DMS153 treated with DMSO at 0.1 percent for 48 hours (cell line): ENCODE measurements around the gene EIF2AK3.
"Not testable (repeated sequence)": the region's sequence is repeated elsewhere in the genome, so short reads cannot be mapped to it uniquely, and the experiment has no call there.

Experiments
- DNase-seq: peaks from one replicate; lab custom pipeline; 2025; ENCODE audit not compliant: unreplicated experiment; lab: John Stamatoyannopoulos, UW

The EIF2AK3 gene

DNA sequence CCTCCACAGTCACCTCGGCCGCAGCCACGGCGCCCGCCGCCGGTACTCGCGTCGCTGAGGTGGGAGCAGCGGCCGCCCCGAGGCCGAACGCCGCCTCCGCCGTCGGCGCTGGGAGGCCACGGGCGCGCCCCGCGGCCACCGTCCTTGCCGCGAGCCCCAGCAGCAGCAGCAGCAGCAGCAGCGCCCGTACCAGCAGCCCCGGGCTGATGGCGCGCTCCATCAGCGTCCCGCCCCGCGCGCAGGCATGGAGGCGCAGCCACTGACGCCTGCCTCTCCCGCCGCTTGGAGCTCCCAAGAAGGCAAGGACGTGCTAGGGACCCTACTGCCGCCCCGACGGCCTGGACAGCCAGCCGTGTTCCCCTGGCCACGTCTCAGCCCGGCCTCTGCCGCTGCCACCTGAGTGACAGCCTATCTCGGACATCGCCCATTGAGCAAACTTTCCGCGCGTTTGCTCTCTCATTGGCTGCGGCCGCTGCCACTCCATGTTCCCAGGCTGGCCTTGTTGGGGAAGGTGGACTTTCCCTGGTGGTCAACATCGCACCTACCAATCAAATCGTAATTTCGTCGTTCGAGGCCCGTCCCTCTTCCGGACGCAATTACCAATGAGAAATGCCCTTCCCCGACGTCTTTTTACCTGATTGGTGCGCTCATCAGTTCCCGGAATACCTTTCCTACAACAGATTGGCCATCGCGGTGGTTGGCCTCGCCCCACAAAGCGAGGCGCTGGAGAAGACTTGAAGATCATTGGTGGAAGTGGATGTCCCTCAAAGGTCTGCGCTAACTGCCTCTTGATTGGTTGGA lies at the start of gene EIF2AK3:
TSS of gene EIF2AK3 (minus strand) at position 410 of the 801 bp plus-strand sequence. CDS start at position 220, 190 bp downstream.
- DNase-seq, result peak; percentile 99

DNA sequence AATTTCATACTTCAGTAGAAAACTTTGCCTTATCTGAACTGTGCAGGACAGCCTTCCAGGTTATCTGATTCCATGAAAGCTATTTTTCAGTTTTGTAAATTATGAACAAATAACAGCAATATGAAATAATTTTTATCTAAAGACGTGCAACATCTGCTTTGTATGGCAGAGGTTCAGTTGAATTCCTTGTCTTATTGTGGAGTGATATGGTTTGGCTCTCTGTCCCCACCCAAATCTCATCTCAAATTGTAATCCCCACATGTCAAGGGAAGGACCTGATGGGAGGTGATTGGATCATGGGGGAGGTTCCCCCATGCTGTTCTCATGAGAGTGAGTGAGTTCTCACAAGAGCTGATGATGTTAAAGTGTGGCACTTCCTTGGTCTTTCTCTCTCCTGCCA lies 46.1 kb upstream of the EIF2AK3 start:
- DNase-seq, result no peak

- peak; percentile 67 for DNase-seq
These were observed 44.6 kb upstream of the EIF2AK3 start for GRCh38 chr2:88671786-88672427.

- DNase-seq, result peak; percentile 43
These were observed 42.4 kb upstream of the EIF2AK3 start for GRCh38 chr2:88669482-88670214.

DNA sequence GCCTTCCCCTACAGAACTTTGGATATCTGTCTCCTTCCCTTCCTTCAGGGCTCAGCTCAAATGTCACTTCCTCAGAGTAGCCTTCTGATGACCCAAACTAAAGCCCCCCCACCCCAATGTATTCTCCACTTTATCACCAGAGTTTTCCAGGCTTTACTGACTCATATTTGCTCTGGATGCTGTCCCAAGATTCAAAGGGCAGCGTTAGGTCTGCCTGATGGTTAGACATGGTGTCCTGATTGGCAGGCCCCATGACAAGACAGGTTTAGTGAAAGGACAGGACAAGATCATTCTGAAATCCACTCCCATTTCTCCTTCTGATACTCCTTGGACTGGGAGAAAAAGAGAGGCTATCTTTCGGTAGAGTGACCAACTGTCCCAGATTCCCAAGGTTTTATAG lies 41.6 kb upstream of the EIF2AK3 start:
- no peak for DNase-seq

- DNase-seq, result no peak
These were observed 40.0 kb upstream of the EIF2AK3 start for GRCh38 chr2:88667219-88667618.

GRCh38 chr2:88666576-88666975 lies 39.3 kb upstream of the EIF2AK3 start:
- DNase-seq, result no peak

- DNase-seq, result no peak
These were observed 33.4 kb upstream of the EIF2AK3 start for GRCh38 chr2:88660622-88661021.

DNA sequence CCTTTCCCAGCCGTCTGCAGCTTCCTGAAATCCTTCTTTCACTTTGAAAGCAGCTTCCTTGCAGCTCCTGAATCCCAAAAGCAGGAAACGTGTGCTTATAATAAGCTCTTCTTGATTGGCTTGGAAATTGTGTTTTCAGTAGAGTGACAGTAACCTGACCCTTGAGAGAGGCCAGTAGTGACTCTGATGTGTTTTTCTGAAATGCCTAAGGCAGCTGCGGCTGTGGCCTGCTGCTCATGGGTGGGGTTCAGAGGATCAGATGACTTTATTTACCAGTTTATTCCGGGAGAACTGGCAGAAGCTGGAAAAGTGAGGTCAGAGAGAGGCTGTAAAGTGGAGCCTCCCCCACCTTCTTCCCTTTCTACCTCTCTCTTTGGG lies 32.3 kb upstream of the EIF2AK3 start:
- DNase-seq, result peak; percentile 86

- peak; percentile 38 for DNase-seq
These were observed 31.7 kb upstream of the EIF2AK3 start for GRCh38 chr2:88658881-88659537.

- no peak for DNase-seq
These were observed 31.1 kb upstream of the EIF2AK3 start for GRCh38 chr2:88658326-88658725.

DNA sequence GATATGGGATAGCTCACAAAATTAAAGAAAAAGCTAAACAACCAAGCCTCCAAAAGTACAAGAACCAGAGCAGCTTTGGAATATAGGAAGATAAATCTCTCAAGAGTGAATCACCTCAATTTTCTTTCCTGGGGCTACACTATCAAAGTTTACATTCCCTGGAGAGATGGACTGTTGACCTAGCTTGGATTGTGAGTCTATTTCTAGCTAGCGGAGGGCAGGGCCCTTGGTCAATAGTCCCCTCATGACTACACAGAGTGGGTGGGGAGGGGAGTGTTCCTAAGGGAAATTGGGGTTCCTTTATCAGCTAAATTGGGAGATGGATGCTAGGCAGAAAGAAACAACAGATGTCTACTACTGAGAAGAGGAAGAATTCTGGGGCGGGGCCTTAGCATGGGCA lies 29.9 kb upstream of the EIF2AK3 start:
- DNase-seq, result no peak

DNA sequence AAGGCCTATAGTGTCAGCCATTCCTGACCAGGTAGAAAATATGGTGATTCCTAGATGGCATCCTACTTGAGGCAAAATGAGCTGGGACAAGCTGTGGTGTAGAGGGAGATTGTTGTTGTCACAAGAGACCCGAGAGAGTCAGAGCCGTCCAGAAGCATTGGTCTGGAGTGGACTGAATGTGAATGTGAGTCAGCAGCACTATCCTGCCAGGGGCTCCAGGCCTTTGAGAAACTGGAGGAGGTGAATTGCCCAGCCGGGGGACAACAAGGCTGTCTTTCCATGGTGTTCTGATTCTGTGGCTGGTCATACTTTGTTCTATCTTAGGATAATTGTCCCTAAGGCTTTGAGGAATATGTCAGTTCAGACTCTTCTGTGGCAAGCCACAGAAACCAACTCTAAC lies 29.4 kb upstream of the EIF2AK3 start:
- no peak for DNase-seq

- DNase-seq, result no peak
These were observed 27.4 kb upstream of the EIF2AK3 start for GRCh38 chr2:88654714-88655113.

DNA sequence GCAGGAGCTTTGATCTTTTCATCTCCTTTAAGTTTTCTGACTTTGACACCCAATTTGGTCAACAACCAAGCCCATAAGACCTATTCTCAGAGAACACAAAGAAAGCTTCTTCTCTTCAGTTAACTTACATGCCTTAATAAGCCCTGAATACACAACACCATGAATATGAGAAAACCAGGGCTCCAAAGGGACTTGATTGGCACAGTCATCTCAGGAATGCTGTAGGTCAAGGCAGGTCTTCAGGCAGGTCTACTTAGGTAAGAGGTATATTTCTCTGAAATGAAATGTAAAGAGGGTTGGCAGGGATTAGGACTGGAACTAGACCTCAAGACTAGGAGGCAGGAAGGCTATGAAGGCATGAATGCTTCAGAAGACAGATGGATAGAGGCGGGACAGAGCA lies 24.4 kb upstream of the EIF2AK3 start:
- DNase-seq, result no peak

GRCh38 chr2:88645291-88645882 lies 18.1 kb upstream of the EIF2AK3 start:
- not testable (repeated sequence) for DNase-seq

- DNase-seq, result no peak
These were observed 15.0 kb upstream of the EIF2AK3 start for GRCh38 chr2:88642278-88642677.

DNA sequence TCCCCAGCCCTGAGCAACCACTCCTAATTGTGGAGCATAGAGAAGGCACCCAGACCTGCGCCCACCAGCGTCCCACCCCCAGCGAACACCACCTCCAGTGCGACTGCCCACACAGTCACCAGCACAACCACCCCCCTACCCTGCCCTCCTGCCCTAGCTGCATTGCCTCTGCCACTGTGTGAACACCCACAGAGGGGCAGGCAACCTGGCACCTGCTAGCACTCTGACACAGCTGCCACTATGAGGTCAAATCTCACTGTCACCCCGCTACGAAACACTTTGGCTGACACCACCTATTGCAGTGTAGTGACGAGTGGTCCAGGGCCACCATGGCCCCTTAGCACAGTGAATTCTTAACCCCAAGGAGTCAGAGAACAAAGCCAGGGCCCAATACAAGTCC lies 14.1 kb upstream of the EIF2AK3 start:
- DNase-seq, result no peak

DNA sequence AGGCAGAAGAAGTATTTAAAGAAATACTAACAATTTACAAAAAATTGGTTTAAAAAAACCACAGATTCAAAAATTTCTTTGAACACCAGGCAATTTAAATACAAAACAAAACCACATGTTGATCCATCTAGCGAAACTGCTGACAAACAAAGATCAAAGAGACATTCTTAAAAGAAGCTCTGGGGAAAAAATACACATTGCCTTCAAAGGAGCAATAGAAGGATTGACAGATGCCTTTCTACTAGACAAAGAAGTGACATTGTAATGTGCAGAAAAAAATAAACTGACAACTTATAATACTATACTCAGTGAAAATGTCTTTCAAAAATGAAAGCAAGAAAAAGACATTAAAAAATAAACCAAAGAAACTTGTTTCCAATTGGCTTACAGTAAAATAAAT lies 12.6 kb upstream of the EIF2AK3 start:
- no peak for DNase-seq

DNA sequence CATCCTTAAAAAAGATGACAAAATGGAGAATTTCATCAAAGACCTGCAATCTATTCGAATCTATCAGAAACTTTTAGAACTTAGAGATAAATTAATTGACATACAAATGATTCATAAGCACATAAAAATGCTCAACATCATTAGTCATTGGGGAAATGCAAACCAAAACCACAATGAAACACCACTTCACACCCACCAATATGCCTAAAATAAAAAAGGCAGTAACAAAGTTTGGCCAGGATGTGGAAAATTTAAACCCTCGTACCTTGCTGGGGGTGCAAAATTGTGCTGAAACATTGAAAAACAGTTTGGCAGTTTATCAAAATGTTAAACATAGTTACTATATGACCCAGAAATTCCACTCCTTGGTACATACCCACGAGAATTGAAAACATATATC lies 11.5 kb upstream of the EIF2AK3 start:
- DNase-seq, result no peak

DNA sequence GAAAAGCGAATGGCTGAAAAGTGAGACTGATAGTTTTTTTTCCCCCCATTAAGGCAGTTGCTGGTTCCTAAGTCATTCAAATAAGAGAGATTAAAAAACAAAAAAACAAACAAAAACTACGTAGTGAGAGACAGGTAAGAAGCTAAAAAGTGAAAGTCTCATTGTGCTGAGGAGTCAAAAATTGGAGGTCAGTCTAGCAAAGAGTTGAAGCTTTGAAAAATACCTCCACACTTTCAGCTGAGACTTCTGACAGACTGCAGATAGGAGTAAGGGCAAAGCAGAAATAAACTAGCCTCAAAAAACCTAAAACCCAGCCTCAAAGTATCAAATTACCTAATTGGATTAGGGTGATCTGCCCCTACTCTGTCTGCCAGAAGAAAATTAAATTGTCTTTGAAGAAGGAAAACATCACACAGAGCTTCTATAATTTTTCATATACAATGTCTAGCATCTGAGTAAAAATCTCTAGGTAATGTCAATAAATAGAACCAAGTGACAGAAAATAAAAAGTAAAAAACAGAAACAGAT lies 10.9 kb upstream of the EIF2AK3 start:
- DNase-seq, result no peak
